Measurements from ENCODE around the gene FKBP10. TPM values are rescaled to one million over a fixed set of nuclear protein-coding genes. Genes with fewer than 3 reads are reported as not detected.

Gene FKBP10
- polyA plus RNA-seq, 2 of the 4 experiments (the other 2 are of a cell fraction), result 109 to 119 TPM

GRCh38 chr17:41799366-41799765 is 13.4 kb upstream of the FKBP10 start:
- TF ChIP-seq HES2 (IDR thresholded peaks at IDR 0.05) (no peak), MAZ (IDR thresholded peaks at IDR 0.05; ENCODE audit: borderline replicate concordance, low read depth, low read length) (no peak), EHMT2 (IDR thresholded peaks at IDR 0.05; ENCODE audit: low read depth) (no peak), HOXB5 (CRISPR knock-in tag; IDR thresholded peaks at IDR 0.05) (no peak), MYC (IDR thresholded peaks at IDR 0.05; ENCODE audit: borderline replicate concordance, low read length) (no peak), HOXB13 (CRISPR knock-in tag; IDR thresholded peaks at IDR 0.05; ENCODE audit: low read depth) (no peak), EHF (CRISPR knock-in tag; IDR thresholded peaks at IDR 0.05) (no peak), PBX3 (IDR thresholded peaks at IDR 0.05) (no peak), BHLHE40 (IDR thresholded peaks at IDR 0.05; ENCODE audit: low read depth, low read length) (no peak), SMC3 (IDR thresholded peaks at IDR 0.05) (no peak), MAFK (IDR thresholded peaks at IDR 0.05; ENCODE audit: partially characterized antibody) (no peak), CHD2 (IDR thresholded peaks at IDR 0.05; ENCODE audit: low read length, partially characterized antibody) (no peak), ESRRA (IDR thresholded peaks at IDR 0.05; ENCODE audit: borderline replicate concordance, low read length) (no peak), RNF2 (IDR thresholded peaks at IDR 0.05; ENCODE audit: borderline replicate concordance, low read depth) (no peak), PHF8 (IDR thresholded peaks at IDR 0.05; ENCODE audit: borderline replicate concordance, low read depth) (no peak), POLR2A (IDR thresholded peaks at IDR 0.05; ENCODE audit: low read length) (no peak), USF2 (IDR thresholded peaks at IDR 0.05) (no peak), NR3C1 (IDR thresholded peaks at IDR 0.05) (no peak)
- POLR2A ChIA-PET, result interaction anchor here (1.9 to 3.9 kb wide), 4 partner anchors 13 to 111 kb away, joined by 6 to 50 read pairs (median 10); partner anchors contain the start of genes EIF1, HAP1 and JUP
- CTCF ChIA-PET, result interaction anchor here (0.6 to 52.0 kb wide), 6 partner anchors 11 to 160 kb away, joined by 3 to 3262 read pairs (median 18); partner anchors contain the start of genes FKBP10, GAST, HAP1 and JUP
- no peak overlapping the region for H3K4me2 ChIP-seq
- H3K9me3 ChIP-seq, result no peaks in the 10 kb centered on the region
- ATAC-seq (no peak), DNase-seq (ENCODE audit: low read depth in 1 of 2, low spot score in 1 of 2) (no peak), FAIRE-seq (no peak)
- 89% methylated on average over 7 of the region's 8 CpGs for WGBS (ENCODE audit: missing lambda C conversion rate)
- H3K27ac ChIP-seq, result peak overlapping the region; percentile 8 to 86; a peak in 4 of 6 replicates
- peaks cover 44% of the 10 kb centered on the region for H3K4me1 ChIP-seq
- no peak overlapping the region for H3K4me3 ChIP-seq

GRCh38 chr17:41800601-41801373 is 12.0 kb upstream of the FKBP10 start:
- peak overlapping the region; percentile 76 for H3K4me2 ChIP-seq
- peak; percentile 48 to 65 for ATAC-seq
- H3K4me3 ChIP-seq, result no peak overlapping the region
- peak overlapping the region; percentile 80 to 86 for H3K27ac ChIP-seq
- no peak for FAIRE-seq
- ChIA-PET CTCF (interaction anchor here (0.7 to 52.0 kb wide), 36 partner anchors 10 to 196 kb away, joined by 3 to 3262 read pairs (median 6); partner anchors contain the start of genes ACLY, FKBP10, GAST and HAP1), POLR2A (interaction anchor here (0.6 to 3.9 kb wide), 10 partner anchors 8 to 130 kb away, joined by 3 to 50 read pairs (median 7); partner anchors contain the start of genes EIF1, HAP1, JUP and ODAD4)
- H3K9me3 ChIP-seq, result no peaks in the 10 kb centered on the region
- TF ChIP-seq CTCF (IDR thresholded peaks at IDR 0.05) (no peak), USF2 (IDR thresholded peaks at IDR 0.05) (no peak), FOSL2 (IDR thresholded peaks at IDR 0.05) (no peak), FOSL2 (CRISPR knock-in tag; IDR thresholded peaks at IDR 0.05) (peak; percentile 13; the same call in 1 of the 2 replicates), RNF2 (IDR thresholded peaks at IDR 0.05; ENCODE audit: borderline replicate concordance, low read depth) (no peak), CHD4 (IDR thresholded peaks at IDR 0.05; ENCODE audit: borderline replicate concordance) (0 out of 2 replicates have a peak, but pooled peaks have one; percentile 20), MAFK (IDR thresholded peaks at IDR 0.05; ENCODE audit: partially characterized antibody) (peak; percentile 8), BHLHE40 (IDR thresholded peaks at IDR 0.05; ENCODE audit: low read depth, low read length) (0 out of 2 replicates have a peak, but pooled peaks have one; percentile 24)
- peaks cover 30% of the 10 kb centered on the region for H3K4me1 ChIP-seq
- peak; percentile 35 to 88 for DNase-seq (ENCODE audit: low read depth in 1 of 2, low spot score in 1 of 2)
- WGBS (ENCODE audit: missing lambda C conversion rate), result 45% methylated on average over 18 of the region's 18 CpGs

All from A549 (cell line).